ENCODE data around the gene BUD31.

The BUD31 gene

GRCh38 chr7:99399597-99399996 lies 9.2 kb upstream of the BUD31 start:
- Histone ChIP-seq H2AFZ (ENCODE audit: low read depth) (no peak overlapping the region), H3K4me1 (ENCODE audit: low read depth, poor library complexity, severe bottlenecking) (no peaks in the 10 kb centered on the region), H3K9ac (no peak overlapping the region), H3K4me2 (no peak overlapping the region), H4K20me1 (ENCODE audit: insufficient read depth) (peaks cover 3% of the 10 kb centered on the region; the same call in 1 of the 2 replicates), H3K27ac (no peak overlapping the region; the same call in 1 of the 2 replicates), H3K4me3 (IDR thresholded peaks at IDR 0.05; ENCODE audit: insufficient read depth, low read depth, low read length) (no peak overlapping the region), H3K27me3 (ENCODE audit: insufficient read depth, low read depth) (no peaks in the 10 kb centered on the region), H3K79me2 (ENCODE audit: insufficient read depth, low read depth) (peaks cover 10% of the 10 kb centered on the region; the same call in 1 of the 2 replicates), H3K36me3 (ENCODE audit: insufficient read depth) (peaks cover 8% of the 10 kb centered on the region; the same call in 1 of the 2 replicates)
- no peak for TF ChIP-seq CTCF (conservative IDR thresholded peaks at IDR 0.05; ENCODE audit: low read depth, low read length)

GRCh38 chr7:99402854-99403253 lies 5.9 kb upstream of the BUD31 start:
- no peaks in the 10 kb centered on the region for H3K27me3 ChIP-seq (ENCODE audit: insufficient read depth, low read depth)
- H3K9ac ChIP-seq = no peak overlapping the region
- no peak for TF ChIP-seq CTCF (conservative IDR thresholded peaks at IDR 0.05; ENCODE audit: low read depth, low read length)
- H3K79me2 ChIP-seq (ENCODE audit: insufficient read depth, low read depth) = peaks cover 43% of the 10 kb centered on the region
- H3K4me3 ChIP-seq (IDR thresholded peaks at IDR 0.05; ENCODE audit: insufficient read depth, low read depth, low read length) = no peak overlapping the region
- H3K27ac ChIP-seq = no peak overlapping the region
- H3K36me3 ChIP-seq (ENCODE audit: insufficient read depth) = peaks cover 8% of the 10 kb centered on the region; the same call in 1 of the 2 replicates
- H4K20me1 ChIP-seq (ENCODE audit: insufficient read depth) = no peaks in the 10 kb centered on the region; the same call in 1 of the 2 replicates
- no peak overlapping the region for H2AFZ ChIP-seq (ENCODE audit: low read depth)
- peaks cover 14% of the 10 kb centered on the region for H3K4me1 ChIP-seq (ENCODE audit: low read depth, poor library complexity, severe bottlenecking)
- H3K4me2 ChIP-seq = no peak overlapping the region

GRCh38 chr7:99403764-99404163 lies 5.0 kb upstream of the BUD31 start:
- H3K79me2 ChIP-seq (ENCODE audit: insufficient read depth, low read depth) = peaks cover 51% of the 10 kb centered on the region

DNA sequence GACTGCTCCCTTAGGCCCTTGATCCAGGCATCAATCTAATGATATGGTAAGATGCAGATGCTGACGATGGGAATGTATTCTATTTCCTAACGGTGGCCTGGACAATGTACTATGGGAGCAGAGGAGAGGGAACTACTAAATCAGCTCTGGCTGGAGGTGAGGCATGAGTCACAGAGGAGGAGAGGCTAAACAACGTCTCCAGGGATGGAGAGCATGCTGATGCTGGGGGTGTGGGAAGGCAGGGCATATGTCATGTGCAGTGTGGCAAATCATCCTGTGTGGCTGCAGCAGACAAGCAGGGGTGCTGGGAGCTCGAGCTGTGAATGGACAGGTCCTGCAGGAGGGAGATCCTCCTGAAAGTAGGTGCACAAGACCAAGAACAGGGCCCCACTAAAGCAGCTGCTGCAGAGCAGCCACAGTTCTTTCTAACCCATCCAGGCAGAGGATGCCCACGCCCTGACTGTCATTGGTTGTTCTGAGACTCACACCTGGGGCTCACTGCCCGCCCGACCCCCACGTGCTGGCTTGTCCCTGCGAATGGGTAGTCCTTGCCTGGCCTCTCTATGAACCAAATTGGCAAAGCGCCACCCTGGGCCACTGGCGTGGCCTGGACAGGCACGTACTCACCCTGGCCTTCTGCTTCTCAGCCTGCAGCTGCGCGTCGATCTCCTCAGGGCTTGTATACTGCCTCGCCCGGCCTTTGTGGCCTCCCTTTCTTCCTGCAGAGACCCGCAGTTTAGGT lies 4.4 kb upstream of the BUD31 start:
- H3K9ac ChIP-seq = no peak overlapping the region
- H4K20me1 ChIP-seq (ENCODE audit: insufficient read depth) = no peaks in the 10 kb centered on the region; the same call in 1 of the 2 replicates
- H2AFZ ChIP-seq (ENCODE audit: low read depth) = no peak overlapping the region
- H3K4me2 ChIP-seq = no peak overlapping the region
- H3K27ac ChIP-seq = no peak overlapping the region
- no peak for TF ChIP-seq CTCF (conservative IDR thresholded peaks at IDR 0.05; ENCODE audit: low read depth, low read length)
- H3K36me3 ChIP-seq (ENCODE audit: insufficient read depth) = peaks cover 8% of the 10 kb centered on the region; the same call in 1 of the 2 replicates
- peaks cover 14% of the 10 kb centered on the region for H3K4me1 ChIP-seq (ENCODE audit: low read depth, poor library complexity, severe bottlenecking)
- H3K4me3 ChIP-seq (IDR thresholded peaks at IDR 0.05; ENCODE audit: insufficient read depth, low read depth, low read length) = no peak overlapping the region
- H3K27me3 ChIP-seq (ENCODE audit: insufficient read depth, low read depth) = no peaks in the 10 kb centered on the region
- peaks cover 58% of the 10 kb centered on the region for H3K79me2 ChIP-seq (ENCODE audit: insufficient read depth, low read depth)

More at GRCh38 chr7:99403764-99404163, 5.0 kb upstream of the BUD31 start:
- H3K4me2 ChIP-seq = no peak overlapping the region
- no peaks in the 10 kb centered on the region for H3K27me3 ChIP-seq (ENCODE audit: insufficient read depth, low read depth)
- peaks cover 8% of the 10 kb centered on the region; the same call in 1 of the 2 replicates for H3K36me3 ChIP-seq (ENCODE audit: insufficient read depth)
- peaks cover 14% of the 10 kb centered on the region for H3K4me1 ChIP-seq (ENCODE audit: low read depth, poor library complexity, severe bottlenecking)
- H4K20me1 ChIP-seq (ENCODE audit: insufficient read depth) = no peaks in the 10 kb centered on the region; the same call in 1 of the 2 replicates
- no peak for TF ChIP-seq CTCF (conservative IDR thresholded peaks at IDR 0.05; ENCODE audit: low read depth, low read length)
- H3K9ac ChIP-seq = no peak overlapping the region
- no peak overlapping the region for H3K27ac ChIP-seq
- H2AFZ ChIP-seq (ENCODE audit: low read depth) = no peak overlapping the region
- H3K4me3 ChIP-seq (IDR thresholded peaks at IDR 0.05; ENCODE audit: insufficient read depth, low read depth, low read length) = no peak overlapping the region

Measured in KMS-11 (cell line).